GM21786 (cell line): ENCODE results near the gene CSMD2.

ENCODE experiments used
- ATAC-seq: cut with Tn5 transposase; IDR thresholded peaks from one replicate; pipeline ENCODE4 v1.9.1; 2021; ENCODE audit not compliant: unreplicated experiment

The CSMD2 gene

GRCh38 chr1:33823830-33824229, 341.2 kb downstream of the CSMD2 start:
- no peak for ATAC-seq

- no peak for ATAC-seq
These were observed 341.6 kb downstream of the CSMD2 start for GRCh38 chr1:33823401-33823800.

GRCh38 chr1:33822396-33822795, 342.6 kb downstream of the CSMD2 start:
- ATAC-seq, result no peak

GRCh38 chr1:33821291-33821690, 343.7 kb downstream of the CSMD2 start:
- no peak for ATAC-seq

- ATAC-seq, result no peak
These were observed 344.2 kb downstream of the CSMD2 start for GRCh38 chr1:33820804-33821203.

GRCh38 chr1:33819913-33820311, 345.1 kb downstream of the CSMD2 start:
- ATAC-seq, result no peak

- ATAC-seq, result no peak
These were observed 345.6 kb downstream of the CSMD2 start for GRCh38 chr1:33819290-33819912.

- no peak for ATAC-seq
These were observed 347.0 kb downstream of the CSMD2 start for GRCh38 chr1:33818071-33818470.

GRCh38 chr1:33815061-33815460, 350.0 kb downstream of the CSMD2 start:
- ATAC-seq, result no peak

GRCh38 chr1:33814166-33814565, 350.9 kb downstream of the CSMD2 start:
- ATAC-seq, result no peak

- ATAC-seq, result no peak
These were observed 354.5 kb downstream of the CSMD2 start for GRCh38 chr1:33810571-33810970.

- ATAC-seq, result no peak
These were observed 359.0 kb downstream of the CSMD2 start for GRCh38 chr1:33805988-33806387.

GRCh38 chr1:33802268-33802667, 362.8 kb downstream of the CSMD2 start:
- ATAC-seq, result no peak

- no peak for ATAC-seq
These were observed 367.2 kb downstream of the CSMD2 start for GRCh38 chr1:33797849-33798248.

GRCh38 chr1:33792651-33793050, 372.4 kb downstream of the CSMD2 start:
- no peak for ATAC-seq

- ATAC-seq, result no peak
These were observed 372.8 kb downstream of the CSMD2 start for GRCh38 chr1:33792216-33792615.

- ATAC-seq, result no peak
These were observed 373.8 kb downstream of the CSMD2 start for GRCh38 chr1:33791251-33791650.

GRCh38 chr1:33790577-33790976, 374.5 kb downstream of the CSMD2 start:
- no peak for ATAC-seq

GRCh38 chr1:33784876-33785275, 380.2 kb downstream of the CSMD2 start:
- ATAC-seq, result no peak

GRCh38 chr1:33782776-33783175, 382.3 kb downstream of the CSMD2 start:
- ATAC-seq, result no peak

GRCh38 chr1:33781652-33782051, 383.4 kb downstream of the CSMD2 start:
- no peak for ATAC-seq

GRCh38 chr1:33777337-33777736, 387.7 kb downstream of the CSMD2 start:
- ATAC-seq, result no peak

- no peak for ATAC-seq
These were observed 396.2 kb downstream of the CSMD2 start for GRCh38 chr1:33768821-33769220.
